Measurements from ENCODE around the gene C10orf95. TPM values are rescaled to one million over a fixed set of nuclear protein-coding genes. Genes with fewer than 3 reads are reported as not detected.

Gene C10orf95
- polyA plus RNA-seq, 2 of the 4 experiments (the other 2 are of a cell fraction) = 0.12 to 0.13 TPM

- TF ChIP-seq NR3C1 (IDR thresholded peaks at IDR 0.05) = no peak
Measured at GRCh38 chr10:102421757-102422512, 29.4 kb downstream of the C10orf95 start (continued).

DNA sequence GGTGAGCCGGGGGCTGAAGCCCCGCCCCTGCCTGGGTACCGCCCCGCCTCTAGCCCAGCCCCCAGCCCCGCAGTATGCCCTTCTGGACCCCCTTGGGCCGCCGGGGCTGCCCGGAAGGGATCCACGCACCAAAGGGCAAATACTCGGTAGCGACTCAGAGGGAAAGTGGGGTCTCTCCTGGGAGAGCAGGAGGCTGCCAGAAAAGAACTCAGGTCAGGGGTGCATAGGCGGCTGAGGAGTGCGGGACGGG, 29.9 kb downstream of the C10orf95 start:
- TF ChIP-seq PHF8 (IDR thresholded peaks at IDR 0.05; ENCODE audit: borderline replicate concordance, low read depth) (0 out of 2 replicates have a peak, but pooled peaks have one; percentile 42), FOSL2 (IDR thresholded peaks at IDR 0.05) (no peak), FOSL2 (CRISPR knock-in tag; IDR thresholded peaks at IDR 0.05) (no peak)
- Histone ChIP-seq H3K4me3 (peak overlapping the region; percentile 57), H3K4me1 (peaks cover 25% of the 10 kb centered on the region), H3K9me3 (no peaks in the 10 kb centered on the region), H3K4me2 (peak overlapping the region; percentile 97), H3K27ac (peak overlapping the region; percentile 86 to 90)
- ChIA-PET POLR2A (interaction anchor here (1.0 to 2.0 kb wide), 4 partner anchors 11 to 269 kb away, joined by 3 to 15 read pairs (median 6); partner anchors contain the start of genes CUEDC2 and NOLC1), CTCF (interaction anchor here (1.1 to 17.4 kb wide), 22 partner anchors 10 to 262 kb away, joined by 3 to 337 read pairs (median 11); partner anchors contain the start of genes C10orf95, CUEDC2 and NFKB2)
- no peak; a peak in 1 of 6 replicates for ATAC-seq
- no peak for FAIRE-seq
- DNase-seq (ENCODE audit: low read depth in 1 of 2, low spot score in 1 of 2) = no peak
- 2% methylated on average over 9 of the region's 14 CpGs for WGBS (ENCODE audit: missing lambda C conversion rate)

DNA sequence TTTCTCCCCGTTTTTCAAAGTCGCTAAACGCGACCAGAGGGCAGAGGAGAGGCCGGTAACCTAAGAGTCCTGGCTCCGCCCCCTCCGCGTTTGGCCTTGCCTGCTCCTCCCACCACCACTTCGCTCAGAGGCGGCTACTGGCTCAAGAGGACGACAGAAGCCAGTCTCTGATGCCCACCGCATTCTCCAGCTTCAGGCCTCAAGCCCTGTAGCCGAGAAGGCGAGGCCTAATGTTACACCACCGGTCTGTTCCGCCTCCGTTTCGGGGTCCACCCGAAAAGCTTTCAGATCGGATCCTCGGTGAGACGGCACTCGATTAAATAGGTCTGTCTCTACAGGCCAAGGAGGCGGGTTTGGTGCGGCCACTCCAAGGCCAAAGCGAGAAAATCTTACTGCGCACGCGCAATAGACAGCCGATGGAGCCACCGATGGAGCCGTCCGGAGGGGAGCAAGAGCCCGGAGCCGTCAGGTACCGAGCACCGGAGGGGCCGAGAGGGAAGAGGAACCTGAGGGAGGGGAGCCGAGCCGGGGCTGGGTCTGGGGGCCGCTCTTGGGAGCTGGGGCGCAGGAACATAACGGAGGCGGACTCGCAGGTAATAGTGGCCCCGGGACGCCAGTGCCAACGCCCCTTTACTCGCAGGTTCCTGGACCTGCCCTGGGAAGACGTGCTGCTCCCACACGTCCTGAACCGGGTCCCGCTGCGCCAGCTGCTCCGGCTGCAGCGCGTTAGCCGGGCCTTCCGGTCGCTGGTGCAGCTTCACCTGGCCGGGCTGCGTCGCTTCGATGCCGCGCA, 30.4 kb downstream of the C10orf95 start, which contains the start of gene FBXL15:
Gene FBXL15 (plus strand): TSS at position 123 of the 793 bp plus-strand sequence. CDS start 294 bp downstream, at position 417.
- Histone ChIP-seq H3K27ac (peak within 1 kb of the TSS; percentile 86 to 90), H3K9me3 (no peaks in the 10 kb centered on the region), H3K4me1 (peaks cover 25% of the 10 kb centered on the region), H3K4me2 (peak within 1 kb of the TSS; percentile 97), H3K4me3 (peak within 1 kb of the TSS; percentile 57)
- peak; percentile 87 for FAIRE-seq
- ChIA-PET CTCF (interaction anchor here (0.7 to 17.4 kb wide), 15 partner anchors 9 to 252 kb away, joined by 3 to 337 read pairs (median 12); partner anchors contain the start of genes C10orf95, CUEDC2 and NFKB2), POLR2A (interaction anchor here (1.0 to 2.0 kb wide), 6 partner anchors 12 to 269 kb away, joined by 3 to 15 read pairs (median 4); partner anchors contain the start of genes CUEDC2, NFKB2 and NOLC1)
- peak; percentile 65 to 82 for ATAC-seq
- TF ChIP-seq, protein P1, sequence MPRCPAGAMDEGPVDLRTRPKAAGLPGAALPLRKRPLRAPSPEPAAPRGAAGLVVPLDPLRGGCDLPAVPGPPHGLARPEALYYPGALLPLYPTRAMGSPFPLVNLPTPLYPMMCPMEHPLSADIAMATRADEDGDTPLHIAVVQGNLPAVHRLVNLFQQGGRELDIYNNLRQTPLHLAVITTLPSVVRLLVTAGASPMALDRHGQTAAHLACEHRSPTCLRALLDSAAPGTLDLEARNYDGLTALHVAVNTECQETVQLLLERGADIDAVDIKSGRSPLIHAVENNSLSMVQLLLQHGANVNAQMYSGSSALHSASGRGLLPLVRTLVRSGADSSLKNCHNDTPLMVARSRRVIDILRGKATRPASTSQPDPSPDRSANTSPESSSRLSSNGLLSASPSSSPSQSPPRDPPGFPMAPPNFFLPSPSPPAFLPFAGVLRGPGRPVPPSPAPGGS (IDR thresholded peaks at IDR 0.05) = peak; percentile 40; the same call in 1 of the 3 replicates
- TF ChIP-seq ZSCAN20 (CRISPR knock-in tag; IDR thresholded peaks at IDR 0.05) (no peak), RAD21 (conservative IDR thresholded peaks at IDR 0.05 in 1 of 2, IDR thresholded peaks at IDR 0.05 in 1 of 2) (peak in 1 of 2 experiments; percentile 7; a peak in 1 of 5 replicates), NR3C1 (IDR thresholded peaks at IDR 0.05) (no peak), NPAS2 (CRISPR knock-in tag; IDR thresholded peaks at IDR 0.05; ENCODE audit: borderline replicate concordance) (no peak), RFX5 (IDR thresholded peaks at IDR 0.05) (peak; percentile 49; the same call in 1 of the 2 replicates), MAFK (IDR thresholded peaks at IDR 0.05; ENCODE audit: partially characterized antibody) (no peak), GATA3 (IDR thresholded peaks at IDR 0.05; ENCODE audit: borderline replicate concordance) (peak; percentile 25; the same call in 1 of the 2 replicates), JUN (IDR thresholded peaks at IDR 0.05) (peak; percentile 54 to 84; a peak in 3 of 5 replicates), RARB (CRISPR knock-in tag; IDR thresholded peaks at IDR 0.05) (no peak), PHF8 (IDR thresholded peaks at IDR 0.05; ENCODE audit: borderline replicate concordance, low read depth) (peak; percentile 53; the same call in 1 of the 2 replicates), POLR2AphosphoS2 (conservative IDR thresholded peaks at IDR 0.05; ENCODE audit: low read length) (no peak), HOXB5 (CRISPR knock-in tag; IDR thresholded peaks at IDR 0.05) (peak; percentile 41; the same call in 1 of the 2 replicates), MAX (IDR thresholded peaks at IDR 0.05) (peak; percentile 77), CBX2 (IDR thresholded peaks at IDR 0.05; ENCODE audit: borderline replicate concordance, low read depth) (no peak), PBX3 (IDR thresholded peaks at IDR 0.05) (peak; percentile 57; the same call in 1 of the 2 replicates), KDM5A (IDR thresholded peaks at IDR 0.05) (peak; percentile 84), POLR2A (IDR thresholded peaks at IDR 0.05; ENCODE audit: low read length) (peak; percentile 56), EHF (CRISPR knock-in tag; IDR thresholded peaks at IDR 0.05) (no peak), SMC3 (IDR thresholded peaks at IDR 0.05) (peak; percentile 15; the same call in 1 of the 3 replicates), MYC (IDR thresholded peaks at IDR 0.05; ENCODE audit: borderline replicate concordance, low read length) (0 out of 2 replicates have a peak, but pooled peaks have one; percentile 18)
- TF ChIP-seq, protein P2, sequence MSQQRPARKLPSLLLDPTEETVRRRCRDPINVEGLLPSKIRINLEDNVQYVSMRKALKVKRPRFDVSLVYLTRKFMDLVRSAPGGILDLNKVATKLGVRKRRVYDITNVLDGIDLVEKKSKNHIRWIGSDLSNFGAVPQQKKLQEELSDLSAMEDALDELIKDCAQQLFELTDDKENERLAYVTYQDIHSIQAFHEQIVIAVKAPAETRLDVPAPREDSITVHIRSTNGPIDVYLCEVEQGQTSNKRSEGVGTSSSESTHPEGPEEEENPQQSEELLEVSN (IDR thresholded peaks at IDR 0.05; ENCODE audit: borderline replicate concordance, low read depth) = peak; percentile 6; the same call in 1 of the 2 replicates
- WGBS (ENCODE audit: missing lambda C conversion rate) = 2% methylated on average over 39 of the region's 66 CpGs
- DNase-seq (ENCODE audit: low read depth in 1 of 2, low spot score in 1 of 2) = peak; percentile 93 to 98

All from A549 (cell line).